GM18502 (cell line): ENCODE measurements around the gene CNTNAP5.
"Not testable (repeated sequence)": the region's sequence is repeated elsewhere in the genome, so short reads cannot be mapped to it uniquely, and the experiment has no call there.

Source experiments
- ATAC-seq: cut with Tn5 transposase; IDR thresholded peaks from one replicate; pipeline ENCODE4 v1.9.1; 2021; ENCODE audit warnings: mild to moderate bottlenecking; ENCODE audit not compliant: unreplicated experiment, poor library complexity

CNTNAP5 gene

GRCh38 chr2:124380221-124380749 is 355.2 kb downstream of the CNTNAP5 start:
- no peak for ATAC-seq

GRCh38 chr2:124382067-124382618 is 357.1 kb downstream of the CNTNAP5 start:
- no peak for ATAC-seq

GRCh38 chr2:124395961-124396360 is 370.9 kb downstream of the CNTNAP5 start:
- ATAC-seq, result no peak

GRCh38 chr2:124402274-124402673 is 377.2 kb downstream of the CNTNAP5 start:
- ATAC-seq, result no peak

- not testable (repeated sequence) for ATAC-seq
Measured at GRCh38 chr2:124407836-124408534, 382.9 kb downstream of the CNTNAP5 start.

- ATAC-seq, result no peak
Measured at GRCh38 chr2:124424074-124424473, 399.0 kb downstream of the CNTNAP5 start.

GRCh38 chr2:124426122-124426521 is 401.0 kb downstream of the CNTNAP5 start:
- ATAC-seq, result no peak

- ATAC-seq, result no peak
Measured at GRCh38 chr2:124426625-124427024, 401.5 kb downstream of the CNTNAP5 start.

GRCh38 chr2:124437811-124438210 is 412.7 kb downstream of the CNTNAP5 start:
- ATAC-seq, result no peak

- no peak for ATAC-seq
Measured at GRCh38 chr2:124450481-124450880, 425.4 kb downstream of the CNTNAP5 start.

- no peak for ATAC-seq
Measured at GRCh38 chr2:124476291-124476690, 451.2 kb downstream of the CNTNAP5 start.

- no peak for ATAC-seq
Measured at GRCh38 chr2:124478761-124479160, 453.7 kb downstream of the CNTNAP5 start.

- ATAC-seq, result no peak
Measured at GRCh38 chr2:124480958-124481357, 455.9 kb downstream of the CNTNAP5 start.

GRCh38 chr2:124482044-124482443 is 457.0 kb downstream of the CNTNAP5 start:
- no peak for ATAC-seq

- no peak for ATAC-seq
Measured at GRCh38 chr2:124482551-124482950, 457.5 kb downstream of the CNTNAP5 start.

GRCh38 chr2:124485659-124486058 is 460.6 kb downstream of the CNTNAP5 start:
- no peak for ATAC-seq

- no peak for ATAC-seq
Measured at GRCh38 chr2:124489686-124490085, 464.6 kb downstream of the CNTNAP5 start.

- ATAC-seq, result no peak
Measured at GRCh38 chr2:124501575-124502152, 476.6 kb downstream of the CNTNAP5 start.

- no peak for ATAC-seq
Measured at GRCh38 chr2:124514236-124514635, 489.1 kb downstream of the CNTNAP5 start.

GRCh38 chr2:124520953-124521352 is 495.9 kb downstream of the CNTNAP5 start:
- no peak for ATAC-seq

- ATAC-seq, result no peak
Measured at GRCh38 chr2:124523096-124523495, 498.0 kb downstream of the CNTNAP5 start.
